Measurements from ENCODE around the gene TUBB1. TPM values are rescaled to one million over a fixed set of nuclear protein-coding genes. Genes with fewer than 3 reads are reported as not detected.

The TUBB1 gene
- total RNA-seq, 1 donor from 2014 or later: not detected

Other genes starting within 250 kb of the TUBB1 start
- 2.4 TPM for gene GNAS-AS1, start 168.5 kb upstream of the TUBB1 start, total RNA-seq
- gene GNAS, start 166.7 kb upstream of the TUBB1 start, total RNA-seq: 940 TPM
- 70.6 TPM for gene NELFCD, start 38.2 kb upstream of the TUBB1 start, total RNA-seq
- gene CTSZ, start 12.2 kb upstream of the TUBB1 start, total RNA-seq: 116 TPM
- gene ATP5F1E, start 12.9 kb downstream of the TUBB1 start, total RNA-seq: 77.7 TPM
- 62.1 TPM for gene PRELID3B, start 23.4 kb downstream of the TUBB1 start, total RNA-seq
- 1.4 TPM for gene ZNF831, start 144.4 kb downstream of the TUBB1 start, total RNA-seq

Data from ureter (tissue), 1 donor.